Activated T-helper 1 cell treated with anti-CD3 and anti-CD28 coated beads, Interleukin-2, amount 50 U/mL, for 16 hours (primary cell): ENCODE results near the gene AARS2.

Source experiments
- DNase-seq, 2 donors: peaks; one replicate each; pipeline ENCODE4 v3.0.0-alpha.2; 2020; ENCODE audit warnings: low read depth in 1 of 2, low spot score in 1 of 2

Gene AARS2

DNA sequence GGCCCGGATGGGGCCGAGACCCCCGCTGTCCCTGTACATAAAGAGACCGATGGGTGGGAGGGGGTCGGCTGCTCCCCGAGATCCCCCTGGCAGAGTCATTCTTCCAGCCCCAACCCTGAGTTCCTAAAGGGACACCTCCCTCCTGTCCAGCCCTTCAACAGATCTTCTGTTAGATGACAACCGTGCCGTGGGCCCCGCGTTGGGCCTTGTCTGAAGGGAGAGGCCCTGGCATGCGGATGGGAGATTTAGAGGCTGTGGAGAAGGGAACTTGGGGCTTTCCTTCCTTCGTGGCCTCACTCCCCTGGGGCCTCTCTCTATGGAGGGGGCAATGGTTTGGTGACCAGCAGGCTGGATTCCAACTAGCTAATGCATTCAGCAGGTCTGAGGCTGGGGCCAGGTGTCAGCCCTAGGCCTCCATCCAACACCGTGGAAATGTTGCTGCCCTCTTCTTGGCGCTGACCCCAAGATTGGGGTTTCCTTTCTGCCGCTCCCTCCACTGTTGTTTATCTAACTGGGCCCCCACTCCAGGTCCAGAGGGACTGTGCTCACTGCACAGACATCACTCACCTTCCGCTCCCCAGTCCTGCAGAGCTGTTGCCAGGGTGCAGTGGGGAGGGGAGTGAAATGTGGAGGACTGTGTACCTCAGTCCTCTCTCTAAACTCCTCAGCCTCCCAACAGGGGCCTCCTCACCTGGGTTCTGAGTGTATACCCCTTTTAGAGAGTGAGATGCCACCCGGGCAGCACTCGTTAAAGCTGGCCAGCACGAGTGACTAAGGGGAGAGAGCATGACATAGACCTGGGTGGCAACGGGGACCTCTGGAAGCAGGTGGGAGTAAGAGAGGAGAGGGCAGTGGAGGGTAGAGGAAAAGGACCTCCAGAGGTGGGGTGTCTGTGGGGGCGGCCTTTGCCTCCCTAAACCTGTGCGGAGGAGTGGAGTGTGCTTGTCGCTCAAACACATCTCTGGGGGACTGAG lies 36.2 kb downstream of the AARS2 start:
- DNase-seq = no peak

DNA sequence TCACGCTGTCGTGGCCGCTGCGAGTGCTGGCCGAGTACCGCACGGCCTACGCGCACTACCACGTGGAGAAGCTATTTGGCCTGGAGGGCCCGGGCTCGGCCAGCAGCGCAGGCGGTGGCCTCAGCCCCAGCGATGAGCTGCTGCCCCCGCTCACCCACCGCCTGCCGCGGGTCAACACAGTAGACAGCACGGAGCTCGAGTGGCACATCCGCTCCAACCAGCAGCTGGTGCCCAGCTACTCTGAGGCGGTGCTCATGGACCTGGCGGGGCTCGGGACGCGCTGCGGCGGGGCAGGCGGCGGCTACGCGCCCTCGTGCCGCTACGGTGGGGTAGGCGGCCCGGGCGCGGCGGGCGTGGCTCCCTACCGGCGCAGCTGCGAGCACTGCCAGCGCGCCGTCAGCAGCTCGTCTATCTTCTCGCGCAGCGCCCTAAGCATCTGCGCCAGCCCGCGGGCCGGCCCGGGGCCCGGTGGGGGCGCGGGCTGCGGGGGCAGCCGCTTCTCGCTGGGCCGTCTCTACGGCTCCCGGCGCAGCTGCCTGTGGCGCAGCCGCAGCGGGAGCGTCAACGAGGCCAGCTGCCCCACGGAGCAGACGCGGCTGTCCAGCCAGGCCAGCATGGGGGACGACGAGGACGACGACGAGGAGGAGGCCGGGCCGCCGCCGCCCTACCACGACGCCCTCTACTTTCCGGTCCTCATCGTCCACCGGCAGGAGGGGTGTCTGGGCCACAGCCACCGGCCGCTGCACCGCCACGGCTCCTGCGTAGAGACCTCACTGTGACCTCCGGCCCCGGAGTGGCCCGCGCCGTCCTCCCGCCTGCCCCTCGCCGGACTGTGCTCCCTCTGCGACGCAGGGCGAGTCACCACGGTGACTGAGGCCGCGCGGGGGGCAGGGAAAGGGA lies 37.1 kb downstream of the AARS2 start:
- no peak for DNase-seq

DNA sequence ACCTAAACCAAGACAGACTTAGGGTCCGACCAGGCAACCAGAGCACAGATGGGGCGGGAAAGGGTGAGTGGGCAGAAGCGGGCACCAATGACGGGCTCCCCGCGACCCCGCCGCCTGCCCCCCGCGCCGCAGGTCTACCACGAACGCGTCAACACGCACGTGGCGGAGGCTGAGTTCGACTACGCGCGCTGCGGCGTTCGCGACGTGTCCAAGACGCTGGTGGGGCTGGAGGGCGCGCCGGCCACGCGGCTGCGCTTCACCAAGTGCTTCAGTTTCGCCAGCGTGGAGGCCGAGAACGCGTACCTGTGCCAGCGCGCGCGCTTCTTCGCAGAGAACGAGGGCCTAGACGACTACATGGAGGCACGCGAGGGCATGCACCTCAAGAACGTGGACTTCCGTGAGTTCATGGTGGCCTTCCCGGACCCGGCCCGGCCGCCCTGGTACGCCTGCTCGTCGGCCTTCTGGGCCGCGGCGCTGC lies 37.8 kb downstream of the AARS2 start:
- no peak for DNase-seq

DNA sequence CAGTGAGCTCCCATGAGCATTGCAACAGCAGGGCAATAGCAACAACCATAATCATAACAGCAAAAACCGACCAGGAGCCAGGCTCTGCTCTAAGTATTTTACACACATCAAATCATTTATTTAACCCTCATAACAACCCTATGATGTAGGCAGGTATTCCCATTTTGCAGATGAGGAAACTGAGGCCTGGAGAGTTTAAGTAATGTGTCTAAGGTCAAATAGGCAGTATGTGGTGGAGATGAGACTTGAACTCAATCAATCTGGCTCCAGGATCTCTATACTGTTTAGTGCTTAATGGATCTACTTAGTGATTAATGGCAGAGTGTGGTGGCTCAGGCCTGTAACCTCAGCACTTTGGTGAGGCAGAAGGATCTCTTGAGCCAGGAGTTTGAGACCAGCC lies 39.5 kb downstream of the AARS2 start:
- DNase-seq = no peak

DNA sequence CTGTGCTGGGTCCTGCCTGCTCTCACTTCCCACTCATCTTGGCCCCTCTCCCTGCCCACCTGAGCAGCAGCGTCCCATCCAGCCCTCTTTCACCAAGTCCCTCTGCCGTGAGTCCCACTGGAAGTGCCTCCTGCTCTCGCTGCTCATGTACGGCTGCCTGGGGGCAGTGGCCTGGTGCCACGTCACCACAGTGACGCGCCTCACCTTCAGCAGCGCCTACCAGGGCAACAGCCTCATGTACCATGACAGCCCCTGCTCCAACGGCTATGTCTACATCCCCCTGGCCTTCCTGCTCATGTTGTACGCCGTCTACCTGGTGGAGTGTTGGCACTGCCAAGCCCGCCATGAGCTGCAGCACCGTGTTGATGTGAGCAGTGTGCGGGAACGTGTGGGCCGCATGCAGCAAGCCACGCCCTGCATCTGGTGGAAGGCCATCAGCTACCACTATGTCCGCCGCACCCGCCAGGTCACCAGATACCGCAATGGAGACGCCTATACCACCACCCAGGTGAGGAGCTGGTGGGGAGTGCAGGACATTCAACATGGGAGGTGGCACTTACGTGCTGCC lies 40.1 kb downstream of the AARS2 start:
- DNase-seq = no peak

DNA sequence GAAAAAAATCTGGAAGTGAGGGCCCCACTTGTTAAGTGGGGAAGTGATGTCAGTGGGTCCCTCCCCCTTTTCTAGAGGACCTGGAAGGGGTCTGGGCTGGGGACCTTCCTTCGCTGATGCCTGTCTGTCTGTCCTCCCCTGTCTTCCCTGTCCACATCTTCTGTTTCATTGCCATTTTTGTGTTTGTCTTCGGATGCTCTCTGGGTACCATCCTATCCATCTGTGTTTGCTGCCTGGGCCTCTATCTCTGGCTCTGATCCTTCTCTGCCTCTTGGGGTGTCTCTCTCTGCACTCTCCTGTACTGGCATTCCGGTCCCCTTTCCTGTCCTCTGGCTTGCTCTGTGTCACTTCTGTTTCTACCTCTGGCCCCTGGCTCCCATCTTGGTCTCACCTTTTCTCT lies 40.6 kb downstream of the AARS2 start:
- DNase-seq = no peak

DNA sequence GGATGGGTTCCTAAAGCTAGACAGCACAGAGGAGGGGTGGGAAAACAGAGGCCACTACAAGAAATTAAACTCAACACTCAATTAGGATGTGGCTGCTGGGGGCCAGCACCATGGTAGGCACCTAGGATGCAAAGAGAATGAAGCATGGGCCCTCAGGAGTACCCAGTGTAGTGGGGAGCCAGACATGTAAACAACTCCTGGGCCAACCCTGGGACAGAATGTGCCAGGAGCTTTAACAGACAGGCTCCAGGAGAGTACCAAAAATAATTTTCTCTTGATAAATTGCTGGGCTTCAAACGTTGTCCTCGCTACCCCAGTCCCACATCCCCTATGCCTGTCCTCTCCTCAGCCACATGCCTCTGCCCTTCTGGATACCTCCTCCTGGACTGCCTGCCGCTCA lies 41.2 kb downstream of the AARS2 start:
- no peak for DNase-seq

DNA sequence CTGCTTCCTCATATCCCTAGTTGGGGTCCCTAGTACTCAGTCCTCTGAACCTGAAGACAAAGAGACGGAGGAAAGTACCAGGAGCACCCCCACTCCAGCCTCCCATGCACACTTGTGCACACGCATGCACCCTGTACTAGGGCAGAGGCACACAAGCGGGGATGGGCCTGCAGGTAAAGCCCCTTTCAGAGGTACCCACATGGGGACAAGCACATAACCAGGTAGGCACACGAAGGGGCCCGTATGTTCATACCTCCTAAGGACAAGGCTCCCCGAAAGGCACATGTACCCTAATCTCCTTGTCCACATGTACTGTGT lies 41.8 kb downstream of the AARS2 start:
- DNase-seq = no peak

DNA sequence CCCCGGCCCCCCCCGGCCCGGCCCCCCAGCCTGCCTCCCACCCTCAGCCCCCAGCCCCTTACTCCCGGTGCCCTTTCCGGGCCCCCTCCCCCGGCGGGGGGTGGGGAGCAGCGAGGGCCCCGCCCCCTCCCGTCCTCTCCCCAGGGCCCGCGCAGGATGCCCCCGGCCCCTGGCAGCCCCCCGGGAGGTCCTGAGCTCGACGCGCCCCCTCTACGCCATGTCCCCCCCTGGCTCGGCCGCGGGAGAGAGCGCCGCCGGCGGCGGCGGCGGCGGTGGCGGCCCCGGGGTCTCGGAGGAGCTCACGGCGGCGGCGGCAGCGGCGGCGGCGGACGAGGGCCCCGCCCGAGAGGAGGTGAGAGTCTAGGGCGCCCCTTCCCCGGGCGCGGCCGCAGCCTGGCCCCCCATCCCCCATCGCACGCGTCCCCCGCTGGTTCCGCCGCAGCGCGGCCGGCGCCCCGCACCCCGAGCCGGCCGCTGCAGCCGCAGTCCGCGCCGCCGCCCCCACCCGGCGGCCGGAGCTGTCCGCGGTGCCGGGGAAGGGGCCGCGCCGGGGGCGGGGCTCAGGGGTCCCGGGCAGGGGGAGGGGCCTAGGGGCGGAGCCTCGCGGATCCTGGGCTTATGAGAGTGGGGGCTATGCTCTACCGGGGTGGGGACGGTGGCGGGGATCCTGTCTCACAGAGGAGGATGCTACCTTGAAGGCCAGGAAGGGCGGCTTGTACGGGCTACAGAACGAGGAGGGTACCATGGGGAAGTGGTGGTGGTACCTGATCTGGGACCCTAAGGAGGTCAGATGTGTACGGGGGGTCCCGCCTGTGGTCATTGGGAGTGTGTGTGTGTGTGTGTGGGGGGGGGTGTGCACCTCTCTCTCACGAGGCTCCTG lies 42.4 kb downstream of the AARS2 start:
- no peak for DNase-seq

DNA sequence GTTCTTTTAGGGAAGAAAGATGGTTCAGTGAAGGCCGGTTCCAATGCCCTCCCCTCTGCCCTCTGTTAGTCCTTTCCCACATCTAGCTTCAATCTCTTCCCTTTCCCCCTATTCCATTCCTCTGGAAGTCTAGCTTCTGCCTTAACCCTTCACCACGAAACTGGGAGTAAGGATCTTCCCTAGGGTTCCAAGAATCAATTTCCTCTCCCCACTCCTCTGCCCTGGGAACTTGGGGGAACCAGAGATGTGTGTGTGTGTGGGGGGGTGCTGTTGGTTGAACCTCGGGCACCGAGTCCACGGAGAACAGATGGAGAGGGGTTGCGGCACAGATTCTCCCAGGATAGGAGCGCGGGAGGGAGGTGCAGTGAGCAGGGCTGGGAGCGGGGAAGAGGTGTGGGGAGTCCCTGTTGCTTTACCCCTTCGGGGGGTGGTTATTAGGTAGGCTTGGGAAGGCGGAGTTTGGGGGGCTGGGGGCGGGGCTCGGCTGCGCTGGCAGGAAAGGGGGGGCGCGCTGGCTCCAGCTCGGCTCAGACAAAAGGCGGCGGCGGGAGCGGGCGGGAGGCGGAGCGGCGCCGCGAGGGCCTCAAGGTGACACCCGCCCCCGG lies 43.1 kb downstream of the AARS2 start, which contains the start of gene TMEM151B:
Gene TMEM151B (plus strand): TSS at position 530 of the 605 bp plus-strand sequence. CDS start 293 bp downstream, outside the sequence.
- no peak for DNase-seq

DNA sequence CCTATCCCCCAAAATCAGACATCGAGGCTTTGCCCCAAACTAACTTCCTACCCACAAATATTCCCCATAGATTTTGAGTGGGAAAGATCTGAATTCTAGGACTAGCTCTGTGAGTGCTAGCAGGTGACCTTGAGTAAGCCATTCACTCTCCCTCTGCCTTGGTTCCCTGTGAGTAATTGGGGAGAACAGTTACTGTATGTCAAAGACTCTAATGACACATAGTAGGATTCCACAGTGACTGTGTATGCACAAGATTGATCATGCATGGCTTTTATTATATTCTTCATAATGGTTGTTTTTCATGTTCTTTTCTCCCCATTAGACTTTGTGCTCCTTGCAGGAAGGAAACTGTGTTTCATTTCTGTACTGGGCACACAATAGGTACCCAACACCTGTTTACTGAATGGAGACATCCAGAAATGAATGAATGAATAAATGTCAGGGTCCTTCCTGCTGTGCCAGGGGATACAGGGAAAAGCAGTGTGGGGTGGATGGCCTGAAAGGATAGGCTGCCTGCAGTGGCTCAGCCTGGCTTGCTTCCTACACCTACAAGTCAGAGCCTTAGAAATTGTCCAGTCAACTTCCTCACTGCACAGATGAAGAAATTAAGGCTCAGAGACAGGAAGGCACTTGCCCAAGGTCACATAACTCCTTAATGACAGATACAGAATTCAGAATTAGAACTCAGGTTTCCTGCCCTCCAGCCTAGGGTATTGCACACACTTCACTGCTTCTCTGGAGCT lies 43.8 kb downstream of the AARS2 start:
- no peak for DNase-seq

DNA sequence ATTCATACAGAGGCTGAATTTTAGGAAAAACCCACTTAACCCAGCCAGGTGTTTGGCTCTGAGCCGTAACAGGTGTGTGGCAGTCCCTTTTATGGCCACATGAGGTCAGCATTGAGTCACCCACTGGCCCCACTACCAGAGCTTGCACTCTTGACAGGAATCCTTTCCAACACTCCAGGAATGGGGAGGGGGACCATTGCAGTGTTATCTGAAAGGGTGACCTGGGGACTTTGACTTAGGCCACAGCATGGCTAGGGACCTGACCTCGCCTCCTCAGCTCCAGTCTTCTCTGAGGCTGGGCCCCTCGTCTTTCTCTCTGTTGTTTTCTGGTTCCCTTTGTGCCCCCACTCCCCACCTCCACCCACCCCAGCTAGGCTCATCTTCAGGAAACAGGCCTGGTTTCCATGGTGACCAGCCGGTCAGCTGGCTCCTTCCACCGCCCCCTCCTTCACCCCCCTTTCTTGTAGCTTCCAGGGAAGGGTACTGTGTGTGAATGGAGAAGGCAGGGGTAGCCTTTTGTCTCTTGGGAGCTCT lies 45.0 kb downstream of the AARS2 start:
- peak; percentile 34 to 42 for DNase-seq

DNA sequence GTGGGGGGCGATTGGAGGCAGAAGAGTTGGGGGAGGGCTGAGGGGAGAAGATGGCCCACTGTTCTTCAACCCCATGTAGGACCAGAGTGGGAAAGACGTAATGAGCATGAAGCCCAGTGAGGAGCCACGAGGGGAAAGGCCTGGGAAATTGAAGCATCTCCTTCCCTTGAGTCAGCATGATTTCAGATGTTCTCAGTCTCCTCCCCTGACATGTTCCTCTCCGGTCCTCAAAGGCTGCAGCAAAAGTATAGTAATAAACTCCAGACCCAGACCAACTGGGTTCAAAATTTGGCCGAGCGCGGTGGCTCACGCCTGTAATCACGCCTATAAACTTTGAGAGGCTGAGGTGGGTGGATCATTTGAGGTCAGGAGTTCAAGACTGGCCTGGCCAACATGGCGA lies 45.9 kb downstream of the AARS2 start:
- DNase-seq = no peak

DNA sequence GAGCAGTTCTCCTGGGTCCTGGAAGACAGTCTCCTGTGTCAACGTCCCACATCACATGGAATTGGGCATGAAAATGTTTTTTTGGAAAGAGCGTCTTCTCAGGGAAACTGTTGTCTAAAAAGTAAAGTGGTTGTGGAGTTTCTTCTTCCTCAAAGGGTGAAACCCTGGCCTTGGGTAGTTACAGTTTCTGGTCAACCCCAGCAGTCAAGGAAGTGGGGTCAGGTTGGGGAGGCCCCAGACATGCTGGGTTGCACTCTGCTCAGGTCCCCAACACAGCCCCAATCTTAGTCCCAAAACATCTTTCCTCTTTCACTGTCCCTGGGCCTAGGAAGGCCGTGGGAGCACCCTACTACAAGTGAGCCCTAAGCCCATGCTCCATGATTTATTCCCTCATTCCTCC lies 46.8 kb downstream of the AARS2 start:
- no peak for DNase-seq

DNA sequence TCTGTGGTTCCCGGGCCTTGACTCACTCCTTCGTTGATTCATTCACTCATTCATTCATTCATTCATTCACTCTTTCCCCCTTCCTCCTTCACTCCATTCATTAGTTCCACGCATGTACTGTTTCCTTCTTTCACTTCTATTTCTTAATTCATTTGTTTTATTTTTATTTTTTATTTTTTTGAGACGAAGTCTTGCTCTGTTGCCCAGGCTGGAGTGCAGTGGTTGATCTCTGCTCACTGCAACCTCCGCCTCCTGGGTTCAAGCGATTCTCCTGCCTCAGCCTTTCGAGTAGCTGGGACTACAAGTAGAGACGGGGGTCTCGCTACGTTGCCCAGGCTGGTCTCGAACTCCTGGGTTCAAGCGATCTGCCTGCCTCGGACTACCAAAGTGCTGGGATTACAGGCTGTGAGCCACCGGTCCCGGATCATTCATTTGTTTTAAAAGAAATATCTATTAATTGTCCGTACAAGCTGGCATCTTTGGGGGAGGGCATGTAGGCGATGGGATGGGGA lies 47.4 kb downstream of the AARS2 start:
- DNase-seq = no peak

DNA sequence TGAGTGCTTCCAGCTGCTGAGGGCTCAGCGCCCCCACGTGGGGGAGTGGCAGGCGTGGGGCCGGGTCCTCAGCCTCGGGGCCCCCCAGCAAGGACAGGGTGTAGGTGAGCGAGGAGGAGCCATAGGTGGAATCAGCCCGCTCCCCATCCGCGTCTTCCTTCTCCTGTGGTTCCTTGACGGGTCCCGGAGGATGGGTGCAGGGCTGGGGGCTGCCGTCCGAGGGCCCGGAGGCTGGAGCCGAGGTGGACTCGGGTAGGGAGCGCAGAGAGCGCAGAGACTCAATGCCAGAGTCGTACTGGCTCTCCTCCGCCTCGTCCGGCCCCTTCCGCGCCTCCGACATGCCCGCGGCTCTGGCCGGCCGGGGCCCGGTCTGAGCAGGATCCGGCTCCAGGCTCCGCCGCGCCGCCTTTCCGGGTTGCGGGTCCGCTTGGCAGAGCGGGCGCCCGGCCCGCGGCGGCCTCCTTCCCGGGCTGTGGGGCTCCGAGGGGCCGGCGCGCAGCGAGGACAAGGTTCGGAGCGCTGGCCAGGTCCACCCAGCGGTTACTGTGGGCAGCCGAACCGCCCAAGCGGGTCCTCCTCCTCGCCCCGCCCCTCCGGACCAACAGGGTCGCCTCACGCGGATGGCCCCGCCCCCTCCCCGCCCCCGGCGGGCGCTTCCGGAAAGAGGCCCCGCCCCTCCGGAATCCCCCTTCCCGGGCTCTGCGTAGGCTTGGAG lies 48.0 kb downstream of the AARS2 start, which contains the start of gene NFKBIE:
Gene NFKBIE (minus strand): TSS at position 545 of the 715 bp plus-strand sequence. CDS start 205 bp downstream, at position 340.
- peak; percentile 85 to 96 for DNase-seq

DNA sequence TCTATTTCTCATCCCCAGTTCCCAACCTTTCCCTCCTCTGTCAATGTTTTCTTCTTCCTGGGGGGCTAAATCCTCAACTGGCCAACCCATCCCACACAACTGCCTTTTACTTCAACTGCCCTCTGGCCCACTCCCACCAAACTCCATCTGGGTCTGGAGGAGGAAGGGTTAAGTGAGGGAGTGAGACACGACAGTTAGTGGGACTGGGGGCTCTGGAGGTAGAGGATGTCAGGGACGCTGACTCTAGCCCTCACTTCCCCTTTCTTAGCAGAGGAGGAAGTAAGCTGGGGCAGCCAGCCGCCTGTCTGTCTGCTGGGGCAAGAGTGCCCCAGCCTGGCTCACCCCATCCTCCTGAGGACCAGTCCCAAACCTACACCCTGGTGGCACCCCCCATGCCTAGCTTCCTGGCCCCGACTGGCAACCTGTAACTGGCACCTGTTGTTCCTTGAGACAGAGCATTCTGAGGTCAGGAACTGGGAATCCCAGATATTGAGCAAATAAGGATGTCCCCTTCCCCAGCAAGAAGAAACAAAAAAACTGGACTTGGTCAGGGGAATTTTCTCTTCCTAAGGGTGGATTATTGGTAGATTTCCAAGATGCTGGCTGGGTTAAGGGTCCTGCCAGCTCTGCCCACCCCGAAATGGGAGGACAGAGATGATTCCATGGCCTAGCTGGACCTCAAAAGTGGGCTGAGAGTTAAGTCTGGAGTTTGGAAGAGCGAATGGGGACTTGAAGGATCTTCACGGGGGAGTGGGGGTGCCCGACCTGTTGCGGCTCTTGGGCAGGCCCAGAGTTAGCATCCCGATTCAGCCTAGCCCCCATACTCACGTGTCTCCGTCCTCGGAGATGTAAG lies 48.8 kb downstream of the AARS2 start:
- no peak for DNase-seq
